ENCODE results near the gene LGALS7.

DNA sequence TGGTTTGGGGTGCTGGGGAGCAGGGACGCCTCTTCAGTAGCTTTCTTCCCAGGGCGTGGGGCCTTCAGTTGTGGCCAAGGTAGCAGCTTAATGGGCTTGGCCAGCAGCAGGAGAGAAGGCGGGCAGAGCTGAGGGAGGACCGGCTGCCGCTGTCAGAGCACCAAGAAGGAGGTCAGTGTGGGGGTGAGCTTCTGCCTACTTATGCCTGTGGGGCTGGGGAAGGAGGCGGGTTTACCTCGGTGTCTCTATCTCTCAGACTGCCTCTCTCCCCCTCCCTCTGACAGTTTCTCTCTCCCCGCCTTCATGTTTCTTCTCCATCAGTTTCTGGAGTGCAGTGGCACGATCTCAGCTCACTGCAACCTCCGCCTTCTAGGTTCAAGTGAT lies 29.0 kb downstream of the LGALS7 start, which contains the start of gene CAPN12:
- TF ChIP-seq, protein P1, sequence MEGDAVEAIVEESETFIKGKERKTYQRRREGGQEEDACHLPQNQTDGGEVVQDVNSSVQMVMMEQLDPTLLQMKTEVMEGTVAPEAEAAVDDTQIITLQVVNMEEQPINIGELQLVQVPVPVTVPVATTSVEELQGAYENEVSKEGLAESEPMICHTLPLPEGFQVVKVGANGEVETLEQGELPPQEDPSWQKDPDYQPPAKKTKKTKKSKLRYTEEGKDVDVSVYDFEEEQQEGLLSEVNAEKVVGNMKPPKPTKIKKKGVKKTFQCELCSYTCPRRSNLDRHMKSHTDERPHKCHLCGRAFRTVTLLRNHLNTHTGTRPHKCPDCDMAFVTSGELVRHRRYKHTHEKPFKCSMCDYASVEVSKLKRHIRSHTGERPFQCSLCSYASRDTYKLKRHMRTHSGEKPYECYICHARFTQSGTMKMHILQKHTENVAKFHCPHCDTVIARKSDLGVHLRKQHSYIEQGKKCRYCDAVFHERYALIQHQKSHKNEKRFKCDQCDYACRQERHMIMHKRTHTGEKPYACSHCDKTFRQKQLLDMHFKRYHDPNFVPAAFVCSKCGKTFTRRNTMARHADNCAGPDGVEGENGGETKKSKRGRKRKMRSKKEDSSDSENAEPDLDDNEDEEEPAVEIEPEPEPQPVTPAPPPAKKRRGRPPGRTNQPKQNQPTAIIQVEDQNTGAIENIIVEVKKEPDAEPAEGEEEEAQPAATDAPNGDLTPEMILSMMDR (IDR thresholded peaks at IDR 0.05; ENCODE audit: low read length) = no peak
- no peak for TF ChIP-seq EZH2 (IDR thresholded peaks at IDR 0.05; ENCODE audit: borderline replicate concordance, low read length)

Measured in OCI-LY1 (cell line).